WTC11 (cell line): ENCODE data around the gene CORO2B. TPM values are rescaled to one million over a fixed set of nuclear protein-coding genes. Genes with fewer than 3 reads are reported as not detected.

Experiments
- ATAC-seq: fragments of 200-7000 bp; cut with Tn5 transposase; 2 replicates; pipeline ENCODE4 v1.10.0; 2021; ENCODE audit warnings: mild to moderate bottlenecking, moderate library complexity
- CTCF ChIA-PET: fragments of 300-600 bp; sonication (Branson Sonifier 250); formaldehyde crosslinking; loops from one replicate; lab custom pipeline; 2021; ENCODE audit warnings: antibody characterized with exemption; lab: Charles Lee
- POLR2A ChIA-PET: fragments of 350-600 bp; sonication (Branson Sonifier 250); formaldehyde crosslinking; loops from one replicate; lab custom pipeline; 2021; ENCODE audit warnings: antibody characterized with exemption; lab: Charles Lee
- DNase-seq: peaks from one replicate; pipeline ENCODE4 v3.0.0; 2021; ENCODE audit warnings: low spot score
- H3K27ac Mint-ChIP-seq: 2 replicates; pipeline ENCODE4 v1.8.0; 2021; ENCODE audit warnings: mixed read lengths
- H3K27me3 Mint-ChIP-seq: 2 replicates; pipeline ENCODE4 v1.8.0; 2021; ENCODE audit warnings: low read depth, mild to moderate bottlenecking, moderate library complexity, mixed read lengths
- H3K36me3 Mint-ChIP-seq: 2 replicates; pipeline ENCODE4 v1.8.0; 2021; ENCODE audit warnings: mixed read lengths
- H3K4me1 Mint-ChIP-seq: 2 replicates; pipeline ENCODE4 v1.8.0; 2022; ENCODE audit warnings: mixed read lengths
- H3K4me3 Mint-ChIP-seq: 2 replicates; pipeline ENCODE4 v1.8.0; 2021; ENCODE audit warnings: mild to moderate bottlenecking, moderate library complexity, mixed read lengths
- H3K9me3 Mint-ChIP-seq: 2 replicates; pipeline ENCODE4 v1.8.0; 2021; ENCODE audit warnings: mixed read lengths
- AFF4 ChIP-seq: sonication (generic); formaldehyde crosslinking; IDR thresholded peaks from 2 replicates; pipeline ENCODE4 v1.8.1; 2023; ENCODE audit warnings: mild to moderate bottlenecking, missing genetic modification reagents, borderline replicate concordance
- CBFB ChIP-seq: sonication (generic); formaldehyde crosslinking; IDR thresholded peaks from 2 replicates; pipeline ENCODE4 v1.8.1; 2022; ENCODE audit warnings: mild to moderate bottlenecking, low read depth, missing genetic modification reagents
- E2F5 ChIP-seq: sonication (generic); formaldehyde crosslinking; IDR thresholded peaks from 2 replicates; pipeline ENCODE4 v1.8.1; 2022; ENCODE audit warnings: mild to moderate bottlenecking, moderate library complexity, missing genetic modification reagents
- ESRRA ChIP-seq: sonication (generic); formaldehyde crosslinking; IDR thresholded peaks from 2 replicates; pipeline ENCODE4 v1.8.1; 2022; ENCODE audit warnings: mild to moderate bottlenecking, missing genetic modification reagents, borderline replicate concordance
- GTF2I ChIP-seq: fragments of 250-450 bp; sonication (Bioruptor Pico); conservative IDR thresholded peaks from 2 replicates; pipeline ENCODE4 v1.4.0; 2021; ENCODE audit warnings: mild to moderate bottlenecking
- MXD4 ChIP-seq: fragments of 250-450 bp; sonication (Bioruptor Pico); IDR thresholded peaks from 2 replicates; pipeline ENCODE4 v1.8.0; 2021; ENCODE audit warnings: mild to moderate bottlenecking, moderate library complexity, borderline replicate concordance
- NR3C1 ChIP-seq: sonication (generic); formaldehyde crosslinking; conservative IDR thresholded peaks from 2 replicates; pipeline ENCODE4 v1.8.1; 2023; ENCODE audit warnings: low read depth, mild to moderate bottlenecking, missing genetic modification reagents
- RELA ChIP-seq: sonication (generic); formaldehyde crosslinking; IDR thresholded peaks from 2 replicates; pipeline ENCODE4 v1.8.1; 2022; ENCODE audit warnings: missing genetic modification reagents, mild to moderate bottlenecking, borderline replicate concordance
- ZNF121 ChIP-seq: sonication (generic); formaldehyde crosslinking; IDR thresholded peaks from 2 replicates; pipeline ENCODE4 v1.8.0; 2023; ENCODE audit warnings: missing genetic modification reagents
- ZNF232 ChIP-seq: sonication (generic); formaldehyde crosslinking; IDR thresholded peaks from 2 replicates; pipeline ENCODE4 v1.8.0; 2022; ENCODE audit warnings: mild to moderate bottlenecking, missing genetic modification reagents
- ZSCAN18 ChIP-seq: fragments of 250-450 bp; sonication (Bioruptor Pico); IDR thresholded peaks from 2 replicates; pipeline ENCODE4 v2.1.2; 2022; ENCODE audit warnings: mild to moderate bottlenecking, moderate library complexity
- total RNA-seq: library from RNA; stranded (reverse); gene quantifications from 3 replicates; pipeline ENCODE4 v1.2.3, GENCODE V29; 2021
- TF ChIP-seq, protein P1 (sequence below): fragments of 200-600 bp; IDR thresholded peaks from 2 replicates; pipeline ENCODE4 v1.8.0; 2022; ENCODE audit warnings: antibody characterized with exemption
- TF ChIP-seq, protein P2 (sequence below): sonication (generic); formaldehyde crosslinking; conservative IDR thresholded peaks from 2 replicates; pipeline ENCODE4 v1.8.1; 2023; ENCODE audit warnings: mild to moderate bottlenecking, low read depth, missing genetic modification reagents, moderate library complexity
- TF ChIP-seq, protein P3 (sequence below): sonication (generic); formaldehyde crosslinking; IDR thresholded peaks from 2 replicates; pipeline ENCODE4 v1.8.1; 2023; ENCODE audit warnings: mild to moderate bottlenecking, missing genetic modification reagents

Gene CORO2B
- total RNA-seq, 1 experiment from 2014 or later, result 4.9 TPM

DNA sequence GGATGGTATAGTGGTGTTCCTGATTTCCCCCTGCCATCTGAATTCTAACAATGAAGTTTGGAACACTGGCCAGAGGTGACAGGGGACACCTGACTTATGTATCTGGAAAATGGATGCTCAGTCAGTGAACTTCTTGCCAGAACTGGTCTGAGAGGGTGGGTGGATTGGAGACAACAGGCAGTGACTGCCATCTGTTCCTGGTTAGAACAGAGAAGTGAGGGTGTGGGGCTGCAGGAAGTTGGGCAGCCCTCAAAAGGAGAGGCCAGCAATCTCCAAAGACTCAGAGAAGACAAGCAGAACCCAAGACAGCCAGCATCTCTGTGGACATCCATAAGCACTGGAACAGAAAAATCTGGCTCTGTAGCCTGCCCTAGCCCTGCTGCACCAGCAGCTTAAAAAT is 191.4 kb downstream of the CORO2B start:
- H3K27ac Mint-ChIP-seq, result no peak overlapping the region
- H3K9me3 Mint-ChIP-seq, result peaks cover 6% of the 10 kb centered on the region
- TF ChIP-seq ZNF232 (CRISPR knock-in tag) (no peak), ESRRA (CRISPR knock-in tag) (no peak), MXD4 (CRISPR knock-in tag) (no peak), CBFB (no peak), ZNF121 (CRISPR knock-in tag) (no peak), AFF4 (CRISPR knock-in tag) (no peak), E2F5 (CRISPR knock-in tag) (no peak)
- TF ChIP-seq, protein P1, sequence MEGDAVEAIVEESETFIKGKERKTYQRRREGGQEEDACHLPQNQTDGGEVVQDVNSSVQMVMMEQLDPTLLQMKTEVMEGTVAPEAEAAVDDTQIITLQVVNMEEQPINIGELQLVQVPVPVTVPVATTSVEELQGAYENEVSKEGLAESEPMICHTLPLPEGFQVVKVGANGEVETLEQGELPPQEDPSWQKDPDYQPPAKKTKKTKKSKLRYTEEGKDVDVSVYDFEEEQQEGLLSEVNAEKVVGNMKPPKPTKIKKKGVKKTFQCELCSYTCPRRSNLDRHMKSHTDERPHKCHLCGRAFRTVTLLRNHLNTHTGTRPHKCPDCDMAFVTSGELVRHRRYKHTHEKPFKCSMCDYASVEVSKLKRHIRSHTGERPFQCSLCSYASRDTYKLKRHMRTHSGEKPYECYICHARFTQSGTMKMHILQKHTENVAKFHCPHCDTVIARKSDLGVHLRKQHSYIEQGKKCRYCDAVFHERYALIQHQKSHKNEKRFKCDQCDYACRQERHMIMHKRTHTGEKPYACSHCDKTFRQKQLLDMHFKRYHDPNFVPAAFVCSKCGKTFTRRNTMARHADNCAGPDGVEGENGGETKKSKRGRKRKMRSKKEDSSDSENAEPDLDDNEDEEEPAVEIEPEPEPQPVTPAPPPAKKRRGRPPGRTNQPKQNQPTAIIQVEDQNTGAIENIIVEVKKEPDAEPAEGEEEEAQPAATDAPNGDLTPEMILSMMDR, result no peak
- TF ChIP-seq, protein P2, sequence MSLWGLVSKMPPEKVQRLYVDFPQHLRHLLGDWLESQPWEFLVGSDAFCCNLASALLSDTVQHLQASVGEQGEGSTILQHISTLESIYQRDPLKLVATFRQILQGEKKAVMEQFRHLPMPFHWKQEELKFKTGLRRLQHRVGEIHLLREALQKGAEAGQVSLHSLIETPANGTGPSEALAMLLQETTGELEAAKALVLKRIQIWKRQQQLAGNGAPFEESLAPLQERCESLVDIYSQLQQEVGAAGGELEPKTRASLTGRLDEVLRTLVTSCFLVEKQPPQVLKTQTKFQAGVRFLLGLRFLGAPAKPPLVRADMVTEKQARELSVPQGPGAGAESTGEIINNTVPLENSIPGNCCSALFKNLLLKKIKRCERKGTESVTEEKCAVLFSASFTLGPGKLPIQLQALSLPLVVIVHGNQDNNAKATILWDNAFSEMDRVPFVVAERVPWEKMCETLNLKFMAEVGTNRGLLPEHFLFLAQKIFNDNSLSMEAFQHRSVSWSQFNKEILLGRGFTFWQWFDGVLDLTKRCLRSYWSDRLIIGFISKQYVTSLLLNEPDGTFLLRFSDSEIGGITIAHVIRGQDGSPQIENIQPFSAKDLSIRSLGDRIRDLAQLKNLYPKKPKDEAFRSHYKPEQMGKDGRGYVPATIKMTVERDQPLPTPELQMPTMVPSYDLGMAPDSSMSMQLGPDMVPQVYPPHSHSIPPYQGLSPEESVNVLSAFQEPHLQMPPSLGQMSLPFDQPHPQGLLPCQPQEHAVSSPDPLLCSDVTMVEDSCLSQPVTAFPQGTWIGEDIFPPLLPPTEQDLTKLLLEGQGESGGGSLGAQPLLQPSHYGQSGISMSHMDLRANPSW, result no peak
- ChIA-PET CTCF (interaction anchor here (0.7 to 1.5 kb wide), 2 partner anchors 106 to 116 kb away, joined by 6 to 11 read pairs; no protein-coding TSS in a partner anchor), POLR2A (no interaction called here)
- H3K27me3 Mint-ChIP-seq, result peaks cover 11% of the 10 kb centered on the region; the same call in 1 of the 2 replicates
- DNase-seq (no peak), ATAC-seq (no peak)
- peaks cover 4% of the 10 kb centered on the region; the same call in 1 of the 2 replicates for H3K4me1 Mint-ChIP-seq
- H3K36me3 Mint-ChIP-seq, result no peaks in the 10 kb centered on the region
- no peak overlapping the region for H3K4me3 Mint-ChIP-seq

DNA sequence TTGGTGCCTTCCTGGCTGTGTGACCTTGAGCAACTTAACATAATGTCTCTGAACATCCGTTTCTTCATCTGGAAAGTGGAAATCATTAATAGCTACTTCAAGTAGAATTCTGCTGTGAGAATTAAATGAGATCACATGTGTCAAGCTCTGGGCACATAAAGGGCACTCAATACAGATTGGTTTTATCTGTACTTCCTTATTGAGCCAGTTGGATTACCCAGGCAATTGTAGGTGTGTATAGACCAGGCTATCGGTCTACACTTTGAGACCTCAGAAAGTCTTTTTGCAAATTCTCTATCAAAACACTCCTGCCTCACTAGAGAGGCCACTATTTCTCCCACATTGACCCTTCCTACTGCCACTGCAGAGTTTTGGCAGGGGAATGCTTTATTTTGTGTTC is 194.2 kb downstream of the CORO2B start:
- no peak for ATAC-seq
- H3K36me3 Mint-ChIP-seq, result peaks cover 4% of the 10 kb centered on the region; the same call in 1 of the 2 replicates

More for the DNA sequence above, 194.2 kb downstream of the CORO2B start:
- Mint-ChIP-seq H3K9me3 (peaks cover 6% of the 10 kb centered on the region), H3K27ac (no peak overlapping the region), H3K4me1 (peaks cover 12% of the 10 kb centered on the region), H3K27me3 (peaks cover 11% of the 10 kb centered on the region; the same call in 1 of the 2 replicates), H3K4me3 (no peak overlapping the region)
- TF ChIP-seq ZSCAN18 (CRISPR knock-in tag) (no peak), RELA (CRISPR knock-in tag) (no peak), NR3C1 (no peak), GTF2I (CRISPR knock-in tag) (no peak), AFF4 (CRISPR knock-in tag) (no peak), MXD4 (CRISPR knock-in tag) (no peak)
- TF ChIP-seq, protein P3, sequence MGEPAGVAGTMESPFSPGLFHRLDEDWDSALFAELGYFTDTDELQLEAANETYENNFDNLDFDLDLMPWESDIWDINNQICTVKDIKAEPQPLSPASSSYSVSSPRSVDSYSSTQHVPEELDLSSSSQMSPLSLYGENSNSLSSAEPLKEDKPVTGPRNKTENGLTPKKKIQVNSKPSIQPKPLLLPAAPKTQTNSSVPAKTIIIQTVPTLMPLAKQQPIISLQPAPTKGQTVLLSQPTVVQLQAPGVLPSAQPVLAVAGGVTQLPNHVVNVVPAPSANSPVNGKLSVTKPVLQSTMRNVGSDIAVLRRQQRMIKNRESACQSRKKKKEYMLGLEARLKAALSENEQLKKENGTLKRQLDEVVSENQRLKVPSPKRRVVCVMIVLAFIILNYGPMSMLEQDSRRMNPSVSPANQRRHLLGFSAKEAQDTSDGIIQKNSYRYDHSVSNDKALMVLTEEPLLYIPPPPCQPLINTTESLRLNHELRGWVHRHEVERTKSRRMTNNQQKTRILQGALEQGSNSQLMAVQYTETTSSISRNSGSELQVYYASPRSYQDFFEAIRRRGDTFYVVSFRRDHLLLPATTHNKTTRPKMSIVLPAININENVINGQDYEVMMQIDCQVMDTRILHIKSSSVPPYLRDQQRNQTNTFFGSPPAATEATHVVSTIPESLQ (CRISPR knock-in tag), result no peak
- TF ChIP-seq, protein P1, result no peak
- ChIA-PET POLR2A (no interaction called here), CTCF (interaction anchor here (1.3 kb wide), 1 partner anchor 11 kb away, joined by 3 read pairs; no protein-coding TSS in a partner anchor)
- DNase-seq, result no peak
